Coronary artery (tissue), 2 donors: ENCODE measurements around the gene FAT4.

Source experiments
- DNase-seq: peaks from one replicate; pipeline ENCODE4 v3.0.0-alpha.2; 2017; ENCODE audit warnings: low spot score
- H3K27ac ChIP-seq, 2 donors: fragments of 200-600 bp; sonication (generic); one replicate each; pipeline ENCODE4 v1.5.1; 2016 to 2019
- H3K4me3 ChIP-seq: fragments of 200-600 bp; sonication (generic); 2 replicates; pipeline ENCODE4 v1.5.1; 2016; ENCODE audit warnings: mild to moderate bottlenecking, moderate library complexity
- CTCF ChIP-seq: fragments of 200-600 bp; sonication (generic); IDR thresholded peaks from one replicate; pipeline ENCODE4 v1.5.1; 2019; ENCODE audit warnings: antibody characterized with exemption

The FAT4 gene

GRCh38 chr4:125277790-125278189 lies 37.0 kb upstream of the FAT4 start:
- TF ChIP-seq CTCF: no peak
- no peak for DNase-seq
- H3K27ac ChIP-seq: no peak overlapping the region
- H3K4me3 ChIP-seq: no peak overlapping the region

GRCh38 chr4:125280892-125281403 lies 33.8 kb upstream of the FAT4 start:
- no peak for TF ChIP-seq CTCF
- H3K4me3 ChIP-seq: no peak overlapping the region
- no peak overlapping the region for H3K27ac ChIP-seq
- DNase-seq: no peak

- TF ChIP-seq CTCF: peak; percentile 35
- Histone ChIP-seq H3K27ac (no peak overlapping the region), H3K4me3 (no peak overlapping the region)
- no peak for DNase-seq
Observed at GRCh38 chr4:125283707-125284279, 31.0 kb upstream of the FAT4 start.

GRCh38 chr4:125297116-125297515 lies 17.6 kb upstream of the FAT4 start:
- DNase-seq: no peak
- TF ChIP-seq CTCF: no peak
- H3K27ac ChIP-seq: no peak overlapping the region
- H3K4me3 ChIP-seq: no peak overlapping the region

- DNase-seq: no peak
- no peak overlapping the region for H3K27ac ChIP-seq
- no peak overlapping the region for H3K4me3 ChIP-seq
- no peak for TF ChIP-seq CTCF
Observed at GRCh38 chr4:125303058-125303457, 11.7 kb upstream of the FAT4 start.

- H3K4me3 ChIP-seq: no peak overlapping the region
- no peak for DNase-seq
- no peak for TF ChIP-seq CTCF
- no peak overlapping the region for H3K27ac ChIP-seq
Observed at GRCh38 chr4:125303821-125304220, 10.9 kb upstream of the FAT4 start.

GRCh38 chr4:125306112-125306511 lies 8.6 kb upstream of the FAT4 start:
- no peak for TF ChIP-seq CTCF
- Histone ChIP-seq H3K4me3 (no peak overlapping the region), H3K27ac (no peak overlapping the region)
- DNase-seq: no peak
